ENCODE results near the gene TRIP12.
A peak's percentile ranks its signal among the peaks of the same experiment; 100 is the strongest.
"Not testable (repeated sequence)": the region's sequence is repeated elsewhere in the genome, so short reads cannot be mapped to it uniquely, and the experiment has no call there.

TRIP12 gene

DNA sequence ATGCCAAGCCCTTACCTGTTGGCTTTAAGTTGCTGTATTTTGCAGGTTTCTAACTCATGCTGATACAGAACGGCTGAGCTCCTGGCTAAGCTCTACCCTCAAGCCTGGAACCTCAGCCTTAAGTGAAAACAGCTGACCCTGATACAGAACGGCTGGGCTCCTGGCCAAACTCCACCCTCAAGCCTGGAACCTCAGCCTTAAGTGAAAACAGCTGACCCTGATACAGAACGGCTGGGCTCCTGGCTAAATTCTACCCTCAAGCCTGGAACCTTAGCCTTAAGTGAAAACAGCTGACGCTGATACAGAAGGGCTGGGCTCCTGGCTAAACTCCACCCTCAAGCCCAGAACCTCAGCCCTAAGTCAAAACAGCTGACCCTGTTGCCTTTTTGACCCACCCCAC is 189.9 kb downstream of the TRIP12 start:
- DNase-seq (ENCODE audit: low read depth) = no peak
- no peak overlapping the region for H3K4me3 ChIP-seq (ENCODE audit: low read length)
- TF ChIP-seq, protein P1, sequence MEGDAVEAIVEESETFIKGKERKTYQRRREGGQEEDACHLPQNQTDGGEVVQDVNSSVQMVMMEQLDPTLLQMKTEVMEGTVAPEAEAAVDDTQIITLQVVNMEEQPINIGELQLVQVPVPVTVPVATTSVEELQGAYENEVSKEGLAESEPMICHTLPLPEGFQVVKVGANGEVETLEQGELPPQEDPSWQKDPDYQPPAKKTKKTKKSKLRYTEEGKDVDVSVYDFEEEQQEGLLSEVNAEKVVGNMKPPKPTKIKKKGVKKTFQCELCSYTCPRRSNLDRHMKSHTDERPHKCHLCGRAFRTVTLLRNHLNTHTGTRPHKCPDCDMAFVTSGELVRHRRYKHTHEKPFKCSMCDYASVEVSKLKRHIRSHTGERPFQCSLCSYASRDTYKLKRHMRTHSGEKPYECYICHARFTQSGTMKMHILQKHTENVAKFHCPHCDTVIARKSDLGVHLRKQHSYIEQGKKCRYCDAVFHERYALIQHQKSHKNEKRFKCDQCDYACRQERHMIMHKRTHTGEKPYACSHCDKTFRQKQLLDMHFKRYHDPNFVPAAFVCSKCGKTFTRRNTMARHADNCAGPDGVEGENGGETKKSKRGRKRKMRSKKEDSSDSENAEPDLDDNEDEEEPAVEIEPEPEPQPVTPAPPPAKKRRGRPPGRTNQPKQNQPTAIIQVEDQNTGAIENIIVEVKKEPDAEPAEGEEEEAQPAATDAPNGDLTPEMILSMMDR (conservative IDR thresholded peaks at IDR 0.05; ENCODE audit: low read depth, low read length) = no peak

DNA sequence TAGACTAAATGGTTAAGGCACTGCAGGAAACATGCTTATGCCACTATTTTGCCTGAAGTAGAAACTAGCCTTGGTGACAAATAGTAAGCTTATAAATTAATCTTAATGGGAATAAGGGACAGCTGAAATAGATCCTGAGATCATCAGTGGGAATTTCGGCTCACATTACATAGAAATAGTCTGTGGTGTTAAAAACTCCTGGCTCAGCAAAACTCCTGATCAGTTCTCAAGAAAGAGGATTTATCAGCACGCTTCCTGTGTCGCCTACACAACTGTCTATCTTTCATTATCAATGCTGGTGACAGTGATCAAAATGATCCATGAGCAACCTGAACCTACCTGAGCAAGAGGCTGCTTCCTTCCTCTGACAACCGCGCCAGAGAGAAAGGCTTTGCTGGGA is 190.4 kb downstream of the TRIP12 start:
- no peak for DNase-seq (ENCODE audit: low read depth)
- no peak overlapping the region for H3K4me3 ChIP-seq (ENCODE audit: low read length)
- TF ChIP-seq, protein P1 (conservative IDR thresholded peaks at IDR 0.05; ENCODE audit: low read depth, low read length) = no peak

DNA sequence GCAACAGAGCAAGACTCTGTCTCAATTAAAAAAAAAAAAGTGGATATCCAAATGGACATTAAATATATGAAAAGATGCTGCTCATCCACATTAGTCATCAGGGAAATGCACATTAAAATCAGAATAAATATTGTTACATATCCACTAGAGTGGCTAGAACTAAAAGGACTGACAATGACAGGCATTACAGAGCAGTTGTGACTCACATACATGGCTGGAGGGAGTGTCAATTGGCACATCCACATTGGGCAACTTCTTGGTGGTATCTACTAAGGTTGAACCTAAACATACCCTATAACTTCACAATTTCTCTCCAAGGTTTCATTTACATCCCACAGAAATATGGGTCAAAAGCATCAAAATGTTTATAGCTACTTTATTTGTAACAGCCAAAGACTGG is 193.4 kb downstream of the TRIP12 start:
- DNase-seq (ENCODE audit: low read depth) = no peak
- TF ChIP-seq, protein P1 (conservative IDR thresholded peaks at IDR 0.05; ENCODE audit: low read depth, low read length) = no peak
- H3K4me3 ChIP-seq (ENCODE audit: low read length) = no peak overlapping the region

DNA sequence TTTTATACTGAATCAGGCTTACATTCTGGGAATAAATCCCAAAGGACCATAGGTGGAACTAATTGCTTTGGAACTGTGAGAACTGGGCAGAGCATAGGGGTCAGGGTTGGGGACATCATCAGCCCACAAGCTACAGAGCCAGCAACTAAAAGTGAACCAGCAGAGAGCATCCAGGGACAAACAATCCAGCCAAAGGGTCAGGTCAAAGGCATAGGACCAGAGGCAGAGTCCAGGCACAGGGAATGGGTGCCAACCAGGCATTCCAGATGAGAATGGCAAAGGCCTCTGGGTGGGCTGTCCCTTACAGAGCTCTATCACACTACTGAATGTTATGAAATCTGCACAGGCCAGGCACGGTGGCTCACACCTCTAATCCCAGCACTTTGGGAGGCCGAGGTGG is 195.2 kb downstream of the TRIP12 start:
- no peak overlapping the region for H3K4me3 ChIP-seq (ENCODE audit: low read length)
- no peak for DNase-seq (ENCODE audit: low read depth)
- TF ChIP-seq, protein P1 (conservative IDR thresholded peaks at IDR 0.05; ENCODE audit: low read depth, low read length) = no peak

DNA sequence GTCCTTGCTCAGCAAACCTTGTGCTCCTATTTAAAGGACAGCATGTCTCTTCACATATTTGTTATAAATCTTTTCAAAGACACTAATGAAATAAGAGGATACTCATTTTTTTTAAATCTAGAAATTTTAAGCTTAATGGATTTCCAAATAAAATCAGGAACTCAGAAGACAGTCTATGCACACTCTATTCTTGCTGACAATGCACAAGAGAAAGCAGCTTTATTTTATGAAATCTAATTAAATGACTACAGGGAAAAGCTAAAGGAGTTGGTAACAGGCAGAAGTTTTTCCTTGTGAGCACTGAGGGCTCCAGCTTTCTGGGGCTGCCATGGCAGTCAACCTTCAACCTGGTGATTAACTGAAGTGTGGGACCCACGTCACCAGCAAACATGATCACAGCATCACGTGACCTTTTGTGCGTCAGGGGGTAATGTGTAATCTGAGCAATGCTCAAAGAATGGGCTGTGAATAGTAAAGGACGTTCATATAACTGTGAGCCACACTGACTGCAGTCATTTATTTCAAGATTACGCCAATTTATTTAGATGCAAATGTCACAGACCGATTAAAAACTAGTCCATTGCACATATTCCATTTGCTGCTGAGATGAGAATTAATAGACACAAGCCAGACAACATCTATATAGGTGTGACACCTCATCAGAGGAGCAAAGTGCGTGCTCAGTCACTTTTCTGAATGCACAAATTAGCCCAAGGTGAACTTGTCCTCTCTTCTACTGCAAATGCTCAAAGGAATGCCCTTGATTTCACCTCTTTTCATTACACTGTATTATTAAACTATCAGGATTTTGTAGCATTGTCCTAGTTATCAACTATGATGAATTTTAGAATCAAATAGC is 195.9 kb downstream of the TRIP12 start:
- peak; percentile 91 for DNase-seq (ENCODE audit: low read depth)
- no peak overlapping the region for H3K4me3 ChIP-seq (ENCODE audit: low read length)
- TF ChIP-seq, protein P1 (conservative IDR thresholded peaks at IDR 0.05; ENCODE audit: low read depth, low read length) = no peak

DNA sequence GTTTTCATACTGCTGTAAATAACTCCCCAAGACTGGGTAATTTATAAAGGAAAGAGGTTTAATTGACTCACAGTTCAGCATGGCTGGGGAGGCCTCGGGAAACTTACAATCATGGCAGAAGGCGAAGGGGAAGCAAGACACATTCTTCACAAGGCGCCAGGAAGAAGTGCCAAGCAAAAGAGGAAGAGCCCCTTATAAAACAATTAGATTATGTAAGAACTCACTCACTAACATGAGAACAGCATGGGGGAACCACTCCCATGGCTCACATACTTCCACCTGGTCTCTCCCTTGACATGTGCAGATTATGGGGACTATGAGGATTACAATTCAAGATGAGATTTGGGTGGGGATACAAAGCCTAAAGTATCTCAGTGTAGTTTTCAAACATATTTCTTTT is 198.6 kb downstream of the TRIP12 start:
- H3K4me3 ChIP-seq (ENCODE audit: low read length); DNase-seq (ENCODE audit: low read depth): not testable (repeated sequence)

DNA sequence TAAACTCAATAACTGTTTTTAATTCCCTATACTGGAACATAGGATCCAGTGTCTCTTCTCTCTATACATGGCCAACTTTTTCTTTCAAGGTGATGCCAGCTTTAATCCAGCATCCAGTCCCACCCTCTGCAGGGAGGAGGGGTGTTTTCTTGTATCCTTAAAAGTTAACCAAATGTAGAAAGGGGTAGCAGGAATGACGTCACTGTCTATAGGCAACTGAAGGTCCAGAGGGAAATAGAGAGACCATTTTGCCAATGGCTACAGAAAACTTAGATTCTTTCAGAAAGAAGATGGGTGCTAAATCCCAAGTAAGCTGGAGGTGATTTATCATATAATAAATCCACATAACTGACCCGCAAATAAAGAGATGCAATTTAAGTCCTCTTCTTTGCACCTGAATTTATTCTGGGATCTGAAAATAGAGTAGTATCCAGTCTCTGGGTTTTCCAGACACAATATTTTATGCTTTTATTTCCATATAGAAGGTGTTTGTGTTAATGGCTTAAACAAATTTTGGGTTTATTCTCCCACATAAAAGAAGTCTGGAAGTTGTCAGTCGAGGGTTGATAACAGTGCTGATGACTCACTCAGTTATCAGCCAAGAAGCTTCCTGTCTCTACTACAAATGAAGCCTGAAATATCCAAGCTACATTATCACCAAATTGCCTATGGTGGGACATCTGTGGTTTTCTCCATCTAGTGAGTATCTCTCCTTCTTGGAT is 201.7 kb downstream of the TRIP12 start:
- no peak for DNase-seq (ENCODE audit: low read depth)
- no peak overlapping the region for H3K4me3 ChIP-seq (ENCODE audit: low read length)
- TF ChIP-seq, protein P1 (conservative IDR thresholded peaks at IDR 0.05; ENCODE audit: low read depth, low read length) = no peak

Data from retinal pigment epithelial cell (primary cell).